Measurements from ENCODE around the gene GEN1. TPM values are rescaled to one million over a fixed set of nuclear protein-coding genes. Genes with fewer than 3 reads are reported as not detected.

Gene GEN1, protein sequence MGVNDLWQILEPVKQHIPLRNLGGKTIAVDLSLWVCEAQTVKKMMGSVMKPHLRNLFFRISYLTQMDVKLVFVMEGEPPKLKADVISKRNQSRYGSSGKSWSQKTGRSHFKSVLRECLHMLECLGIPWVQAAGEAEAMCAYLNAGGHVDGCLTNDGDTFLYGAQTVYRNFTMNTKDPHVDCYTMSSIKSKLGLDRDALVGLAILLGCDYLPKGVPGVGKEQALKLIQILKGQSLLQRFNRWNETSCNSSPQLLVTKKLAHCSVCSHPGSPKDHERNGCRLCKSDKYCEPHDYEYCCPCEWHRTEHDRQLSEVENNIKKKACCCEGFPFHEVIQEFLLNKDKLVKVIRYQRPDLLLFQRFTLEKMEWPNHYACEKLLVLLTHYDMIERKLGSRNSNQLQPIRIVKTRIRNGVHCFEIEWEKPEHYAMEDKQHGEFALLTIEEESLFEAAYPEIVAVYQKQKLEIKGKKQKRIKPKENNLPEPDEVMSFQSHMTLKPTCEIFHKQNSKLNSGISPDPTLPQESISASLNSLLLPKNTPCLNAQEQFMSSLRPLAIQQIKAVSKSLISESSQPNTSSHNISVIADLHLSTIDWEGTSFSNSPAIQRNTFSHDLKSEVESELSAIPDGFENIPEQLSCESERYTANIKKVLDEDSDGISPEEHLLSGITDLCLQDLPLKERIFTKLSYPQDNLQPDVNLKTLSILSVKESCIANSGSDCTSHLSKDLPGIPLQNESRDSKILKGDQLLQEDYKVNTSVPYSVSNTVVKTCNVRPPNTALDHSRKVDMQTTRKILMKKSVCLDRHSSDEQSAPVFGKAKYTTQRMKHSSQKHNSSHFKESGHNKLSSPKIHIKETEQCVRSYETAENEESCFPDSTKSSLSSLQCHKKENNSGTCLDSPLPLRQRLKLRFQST
- total RNA-seq, result 3.4 TPM

DNA sequence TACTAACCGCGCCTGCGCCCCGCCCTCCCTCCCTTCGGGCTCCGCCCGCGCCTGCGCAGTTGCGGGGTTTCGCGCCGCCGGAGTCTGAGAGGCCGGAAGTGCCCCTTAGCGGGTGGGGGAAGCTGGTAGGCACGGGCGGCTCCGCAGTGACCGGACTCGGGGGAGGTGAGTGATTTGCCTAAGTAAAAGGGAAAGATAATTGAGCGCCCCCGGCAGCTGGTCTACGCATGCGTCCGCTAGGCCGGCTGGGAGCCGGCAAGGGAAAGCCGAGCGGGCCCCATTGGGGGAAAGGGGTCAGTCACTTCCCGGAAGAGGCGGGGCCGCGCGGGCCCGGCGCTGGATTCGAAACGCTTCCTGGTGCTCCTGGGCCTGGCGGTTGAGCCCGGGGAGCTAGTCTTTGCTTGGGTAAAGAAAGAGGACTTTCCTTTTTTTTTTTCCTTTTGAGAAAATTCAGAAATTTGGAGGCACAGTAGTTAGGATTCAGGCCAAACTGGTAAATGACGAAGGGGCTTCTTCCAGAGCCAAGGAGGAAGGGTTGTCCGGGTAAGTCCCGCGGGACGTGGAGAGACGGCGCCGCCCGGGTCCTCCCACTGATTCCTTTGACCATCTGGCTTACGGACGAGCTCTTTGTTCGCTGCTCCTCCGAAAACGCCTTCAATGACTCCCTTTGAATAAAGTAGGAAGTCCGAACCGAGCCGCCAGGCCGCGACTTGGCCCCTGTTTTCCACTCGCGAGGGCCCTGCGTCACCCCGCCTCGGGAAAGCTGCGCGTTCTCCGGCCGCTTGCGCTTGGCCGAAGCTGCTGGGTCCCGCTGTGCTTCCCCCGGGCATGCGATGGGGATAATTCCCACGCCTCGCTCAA is at the start of gene GEN1, which contains the start of gene SMC6:
Gene GEN1 (plus strand): TSS at position 336 of the 861 bp plus-strand sequence. CDS start 5,806 bp downstream, outside the sequence.
Gene SMC6 (minus strand): TSS at position 8 of the 861 bp plus-strand sequence. CDS start 7,864 bp downstream, outside the sequence.
- DNase-seq (ENCODE audit: low spot score), result peak; percentile 93
- ATAC-seq, result peak; percentile 99
- intact Hi-C loops (cut with DNase I), result no loop called here

DNA sequence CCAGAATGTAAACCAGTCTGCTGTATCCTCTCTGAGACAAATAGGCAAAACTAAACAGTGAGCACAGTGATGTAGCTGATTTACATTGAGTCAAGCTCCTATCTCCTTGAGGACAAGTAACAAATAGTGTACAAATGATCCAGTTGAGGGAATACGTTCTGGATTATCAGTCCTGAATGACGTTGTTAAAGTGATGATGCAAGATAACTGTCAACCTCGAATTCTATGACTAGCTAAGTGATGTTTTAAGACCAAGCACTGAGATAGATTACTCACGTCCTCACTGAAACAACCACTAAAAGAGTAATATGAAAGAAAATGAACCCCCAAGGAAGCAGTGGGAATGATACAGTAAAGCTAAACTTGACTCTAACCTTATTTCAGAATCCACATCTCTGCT is 47.1 kb upstream of the GEN1 start:
- DNase-seq (ENCODE audit: low spot score) (no peak), ATAC-seq (no peak)
- intact Hi-C loops (cut with DNase I), result no loop called here

DNA sequence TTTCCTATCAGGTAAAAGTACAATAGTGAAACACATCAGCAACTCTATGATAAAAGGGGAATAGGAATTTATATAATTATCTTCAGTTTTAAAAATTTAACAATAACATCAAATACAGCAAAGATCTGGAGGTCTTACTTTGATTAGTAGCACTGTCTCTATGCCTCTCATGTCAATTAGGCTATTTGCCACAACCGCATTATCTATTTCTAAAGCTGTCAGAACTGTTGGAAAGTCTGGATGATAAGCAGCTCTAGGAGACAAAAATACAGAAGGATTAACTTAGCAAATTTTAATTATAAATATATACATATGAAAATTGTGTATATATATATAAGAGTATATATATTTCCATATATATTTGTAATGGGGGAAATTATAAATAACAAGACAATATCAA is 45.4 kb upstream of the GEN1 start:
- ATAC-seq (no peak), DNase-seq (ENCODE audit: low spot score) (no peak)
- intact Hi-C loops (cut with DNase I), result no loop called here

DNA sequence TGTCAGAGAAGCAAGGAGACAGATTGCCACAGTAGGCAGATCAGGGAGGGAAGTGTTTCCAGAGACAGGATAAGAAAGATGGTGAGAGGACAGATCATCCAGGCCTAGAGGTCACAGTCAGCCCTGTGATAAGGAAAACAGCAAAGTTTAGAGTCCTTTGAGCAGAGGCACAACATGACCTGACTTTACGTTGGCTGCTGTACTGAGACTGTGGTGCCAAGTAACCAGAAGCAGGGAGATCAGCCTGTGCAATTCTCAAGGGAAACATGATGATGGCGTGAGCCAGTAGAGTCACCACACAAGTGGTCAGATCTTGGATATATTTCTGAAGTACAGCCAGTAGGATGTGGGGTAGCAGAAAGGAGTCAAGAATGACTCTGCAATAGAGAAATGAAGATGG is 44.0 kb upstream of the GEN1 start:
- intact Hi-C loops (cut with DNase I), result no loop called here
- no peak for DNase-seq (ENCODE audit: low spot score)
- no peak for ATAC-seq

DNA sequence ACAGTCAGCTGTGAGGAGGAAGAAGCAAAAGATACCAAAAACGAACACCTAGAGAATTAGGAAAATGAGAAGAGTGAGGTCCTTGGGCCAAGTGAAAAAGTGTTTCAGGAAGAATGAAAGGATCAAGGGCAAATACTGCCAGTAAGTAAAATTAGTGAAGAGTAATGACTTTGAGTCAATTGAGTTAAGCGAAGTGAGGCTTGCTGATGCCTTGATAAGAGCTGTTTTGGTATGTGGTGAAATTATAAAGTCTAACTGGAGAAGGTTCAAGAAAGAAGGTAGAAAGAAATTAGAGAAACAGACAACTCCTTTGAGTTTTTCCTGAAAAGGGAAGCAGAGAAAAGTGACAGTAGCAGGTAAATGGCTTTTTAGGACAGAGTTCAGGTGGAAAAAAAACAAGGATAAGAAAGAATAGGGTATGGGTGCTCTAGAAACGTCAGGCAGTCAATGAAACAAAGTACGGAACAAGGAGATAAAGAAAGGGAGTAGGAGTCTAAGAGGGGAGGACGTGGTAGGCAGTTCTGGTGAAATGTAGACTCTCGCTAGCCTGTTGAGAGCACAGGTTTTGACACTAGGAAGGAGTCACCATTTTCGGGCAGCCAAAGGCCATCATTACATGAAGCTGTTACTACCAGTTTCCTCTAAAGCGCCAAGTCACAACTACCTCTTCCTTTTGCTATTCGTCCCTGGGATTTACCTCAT is 43.2 kb upstream of the GEN1 start:
- ATAC-seq (no peak), DNase-seq (ENCODE audit: low spot score) (no peak)

DNA sequence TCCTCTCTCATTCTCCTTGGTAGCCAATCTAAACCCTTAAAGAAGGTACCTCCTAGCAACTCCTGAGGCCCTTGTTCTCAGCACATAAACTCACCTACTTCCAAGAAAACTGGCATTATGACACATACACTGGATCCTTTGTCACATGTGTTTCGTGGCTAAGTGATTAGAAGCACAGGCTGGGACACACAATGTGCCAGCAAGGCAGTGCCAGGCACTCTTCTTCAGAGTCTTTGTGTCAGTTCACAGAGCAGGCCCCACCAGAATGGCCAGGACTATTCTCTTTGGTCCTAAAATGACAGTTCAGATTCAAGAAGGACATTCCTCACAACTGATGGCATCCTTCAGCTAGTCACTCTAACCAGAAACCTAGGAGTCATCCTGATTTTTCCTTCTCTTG is 40.6 kb upstream of the GEN1 start:
- intact Hi-C loops (cut with DNase I), result no loop called here
- no peak for ATAC-seq
- no peak for DNase-seq (ENCODE audit: low spot score)

More for the DNA sequence above, 43.2 kb upstream of the GEN1 start:
- intact Hi-C loops (cut with DNase I), result no loop called here

DNA sequence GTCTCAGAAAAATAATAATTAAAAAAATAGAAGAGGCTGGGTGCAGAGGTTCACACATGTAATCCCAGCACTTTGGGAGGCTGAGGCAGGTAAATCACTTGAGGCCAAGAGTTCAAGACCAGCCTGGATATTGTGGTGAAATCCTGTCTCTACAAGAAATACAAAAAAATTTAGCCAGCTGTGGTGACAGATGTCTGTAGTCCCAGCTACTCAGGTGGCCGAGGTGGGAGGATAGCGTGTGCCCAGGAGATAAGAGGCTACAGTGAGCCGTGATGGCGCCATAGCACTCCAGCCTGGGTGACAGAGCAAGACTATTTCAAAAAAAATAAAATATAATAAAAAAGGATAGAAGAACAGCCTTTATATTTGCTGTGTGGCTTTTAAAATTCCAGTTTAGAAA is 36.3 kb upstream of the GEN1 start:
- DNase-seq (ENCODE audit: low spot score) (no peak), ATAC-seq (no peak)
- intact Hi-C loops (cut with DNase I), result no loop called here

DNA sequence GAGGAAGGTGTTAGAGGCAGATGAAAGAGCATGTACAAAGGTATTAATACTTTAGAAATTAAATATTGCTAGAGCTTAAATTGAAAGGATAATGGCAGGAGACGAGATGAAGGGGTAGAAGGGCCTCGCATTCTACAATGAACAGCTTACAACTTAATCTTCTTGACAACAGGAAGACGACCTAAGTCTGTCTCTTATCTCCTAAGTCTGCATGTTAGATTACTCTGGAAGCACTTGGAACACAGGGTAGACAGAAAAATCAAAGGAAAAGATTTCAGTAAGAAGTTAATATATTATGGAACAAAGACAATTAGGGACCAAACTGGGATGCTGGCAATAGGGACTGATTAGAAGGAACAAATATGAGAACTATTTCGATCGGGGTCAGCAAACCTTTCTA is 35.2 kb upstream of the GEN1 start:
- ATAC-seq, result no peak
- DNase-seq (ENCODE audit: low spot score), result no peak
- intact Hi-C loops (cut with DNase I), result no loop called here

DNA sequence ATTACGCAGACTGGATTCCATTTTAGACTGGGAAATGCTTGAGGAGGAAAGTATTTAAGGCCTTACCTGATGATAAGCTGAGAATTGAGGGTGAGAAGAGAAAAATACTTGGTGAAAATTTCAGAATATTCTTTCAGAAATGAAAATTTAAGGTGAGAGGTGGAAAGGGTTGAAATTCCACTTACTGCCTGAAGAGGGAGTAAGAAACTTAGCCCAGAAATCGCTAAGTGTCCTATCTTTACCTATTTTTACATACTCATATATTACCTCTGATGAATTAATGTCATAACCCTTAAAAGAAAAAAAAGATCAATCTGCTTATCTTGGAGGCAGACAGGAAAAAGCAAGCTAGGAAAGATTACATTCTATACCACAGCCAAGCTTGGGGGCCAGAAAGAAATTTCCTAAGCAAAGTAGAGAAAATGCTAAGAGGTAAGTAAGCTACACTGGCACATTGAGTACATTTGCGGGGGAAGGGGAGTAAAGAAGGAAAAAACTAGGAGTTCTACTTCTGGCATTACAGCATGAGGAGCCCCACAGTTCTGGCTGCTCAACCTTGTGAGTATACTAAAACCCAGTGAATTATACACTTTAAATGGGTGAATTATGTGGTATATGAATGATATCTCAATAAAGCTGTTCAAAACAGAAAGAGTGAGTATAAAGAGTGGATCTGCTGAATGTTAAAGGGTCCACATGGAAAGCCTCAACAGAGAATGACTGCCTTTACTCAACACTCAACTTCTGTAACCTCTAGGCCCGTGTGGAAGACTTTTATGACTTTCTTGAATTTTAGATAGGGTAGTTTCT is 34.2 kb upstream of the GEN1 start:
- intact Hi-C loops (cut with DNase I), result no loop called here
- no peak for DNase-seq (ENCODE audit: low spot score)
- ATAC-seq, result no peak

DNA sequence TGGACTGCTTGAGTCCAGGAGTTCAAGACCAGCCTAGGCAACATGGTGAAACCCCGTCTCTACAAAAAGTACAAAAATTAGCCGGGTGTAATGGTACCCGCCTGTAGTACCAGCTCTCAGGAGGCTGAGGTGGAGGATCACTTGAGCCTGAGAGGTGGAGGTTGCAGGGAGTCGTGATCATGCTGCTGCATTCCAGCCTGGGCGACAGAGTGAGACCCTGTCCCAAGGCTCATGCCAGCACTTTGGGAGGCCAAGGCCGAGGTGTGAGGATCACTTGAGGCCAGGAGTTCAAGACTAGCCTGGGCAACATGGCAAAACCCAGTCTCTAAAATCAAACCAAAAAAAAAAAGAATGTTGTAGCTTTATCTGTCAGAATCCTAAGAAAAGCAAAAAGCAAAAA is 25.7 kb upstream of the GEN1 start:
- DNase-seq (ENCODE audit: low spot score), result no peak
- intact Hi-C loops (cut with DNase I), result no loop called here
- ATAC-seq, result no peak

DNA sequence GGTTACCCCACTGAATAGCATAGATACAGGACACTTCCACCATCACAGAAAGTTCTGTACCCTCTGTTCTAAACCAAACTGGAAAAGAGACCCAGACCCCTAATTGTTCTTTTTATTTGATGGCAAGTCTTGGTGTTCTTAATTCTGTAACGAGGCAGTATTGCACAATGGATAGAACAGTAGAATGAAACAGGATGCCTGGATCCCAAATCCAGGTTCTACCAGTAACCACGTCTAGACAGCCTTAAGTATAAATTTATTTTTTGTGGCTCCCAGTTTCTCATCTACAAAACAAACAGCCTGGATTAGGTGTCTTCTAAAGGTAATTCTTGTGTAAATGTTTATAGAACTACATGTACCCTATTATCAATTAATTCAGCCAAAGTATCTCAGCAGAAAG is 24.1 kb upstream of the GEN1 start:
- ATAC-seq (no peak), DNase-seq (ENCODE audit: low spot score) (no peak)
- intact Hi-C loops (cut with DNase I), result no loop called here

DNA sequence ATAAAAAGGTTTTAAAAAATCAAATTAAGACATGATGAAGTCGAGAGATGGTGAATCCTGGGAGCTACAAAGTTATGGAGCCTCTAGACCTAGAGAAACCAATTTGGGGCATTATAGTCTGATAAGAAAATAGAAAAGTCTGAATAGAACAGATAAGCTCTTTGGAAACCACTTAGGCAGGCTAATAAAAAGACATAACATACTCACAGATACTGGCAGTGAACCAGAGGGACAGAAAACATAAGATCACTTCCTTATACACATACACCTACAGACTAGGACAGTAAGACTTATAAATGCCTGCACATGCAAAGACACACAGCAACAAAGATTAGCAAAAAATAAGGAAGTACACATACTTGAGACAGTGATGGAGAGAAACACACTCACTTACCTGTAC is 20.3 kb upstream of the GEN1 start:
- intact Hi-C loops (cut with DNase I), result no loop called here
- DNase-seq (ENCODE audit: low spot score) (no peak), ATAC-seq (no peak)

DNA sequence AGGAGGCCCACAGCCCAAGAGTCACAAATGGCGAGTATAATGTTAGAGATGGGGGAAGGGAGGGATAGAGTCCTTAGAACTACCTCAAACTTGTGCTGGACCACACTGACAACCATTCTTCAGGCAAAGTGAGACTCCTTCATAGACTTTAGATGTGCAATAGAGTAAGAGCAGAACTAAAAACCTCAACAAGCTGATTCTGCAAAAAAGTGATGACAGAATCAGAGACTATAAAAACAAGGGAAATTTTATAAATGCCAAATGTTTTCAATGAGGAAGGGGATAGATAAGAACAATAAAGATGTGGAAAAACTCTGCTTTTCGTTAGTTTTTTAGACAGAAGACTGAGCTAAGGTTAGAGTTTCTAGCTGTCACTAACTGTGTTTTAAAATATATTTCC is 18.1 kb upstream of the GEN1 start:
- ATAC-seq, result no peak
- no peak for DNase-seq (ENCODE audit: low spot score)
- intact Hi-C loops (cut with DNase I), result no loop called here

DNA sequence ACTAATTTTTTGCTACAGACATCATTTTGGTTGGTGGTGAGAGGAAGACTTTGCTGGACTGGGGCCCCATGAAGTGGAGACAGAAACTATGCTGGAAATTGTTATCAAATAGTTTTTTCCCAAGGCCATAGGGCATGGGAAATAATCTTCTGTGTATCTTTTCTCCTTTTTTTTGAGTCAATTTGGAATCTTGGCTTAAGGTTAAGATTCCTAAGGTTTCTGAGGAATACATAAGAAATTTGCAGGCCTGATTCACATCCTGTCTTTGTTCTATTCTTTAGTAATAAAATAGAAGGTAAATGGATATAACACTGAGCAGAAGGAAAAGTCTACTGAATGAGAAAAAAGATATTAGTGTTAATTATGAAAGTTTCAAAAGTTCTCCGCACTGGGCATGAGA is 16.9 kb upstream of the GEN1 start:
- intact Hi-C loops (cut with DNase I), result no loop called here
- ATAC-seq (no peak), DNase-seq (ENCODE audit: low spot score) (no peak)

DNA sequence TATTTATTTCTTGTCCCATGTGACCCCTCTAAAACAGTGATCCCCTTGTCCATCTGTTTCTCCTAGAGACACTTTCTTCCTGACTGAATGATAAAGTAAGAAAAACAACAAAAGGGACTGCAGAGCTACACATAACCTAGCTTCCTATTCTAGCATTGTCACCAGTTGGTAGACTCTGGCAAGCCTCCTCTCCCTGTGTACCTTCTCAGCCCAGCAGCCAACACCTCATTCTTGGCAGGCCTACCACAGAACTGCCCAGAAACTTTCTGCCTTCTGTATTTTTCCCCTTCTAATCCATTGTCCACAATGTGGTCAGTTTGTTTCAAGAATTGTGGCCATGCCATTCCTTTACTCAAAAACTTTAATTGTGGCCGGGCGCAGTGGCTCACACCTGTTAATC is 13.7 kb upstream of the GEN1 start:
- intact Hi-C loops (cut with DNase I), result no loop called here
- DNase-seq (ENCODE audit: low spot score), result no peak
- ATAC-seq, result no peak

DNA sequence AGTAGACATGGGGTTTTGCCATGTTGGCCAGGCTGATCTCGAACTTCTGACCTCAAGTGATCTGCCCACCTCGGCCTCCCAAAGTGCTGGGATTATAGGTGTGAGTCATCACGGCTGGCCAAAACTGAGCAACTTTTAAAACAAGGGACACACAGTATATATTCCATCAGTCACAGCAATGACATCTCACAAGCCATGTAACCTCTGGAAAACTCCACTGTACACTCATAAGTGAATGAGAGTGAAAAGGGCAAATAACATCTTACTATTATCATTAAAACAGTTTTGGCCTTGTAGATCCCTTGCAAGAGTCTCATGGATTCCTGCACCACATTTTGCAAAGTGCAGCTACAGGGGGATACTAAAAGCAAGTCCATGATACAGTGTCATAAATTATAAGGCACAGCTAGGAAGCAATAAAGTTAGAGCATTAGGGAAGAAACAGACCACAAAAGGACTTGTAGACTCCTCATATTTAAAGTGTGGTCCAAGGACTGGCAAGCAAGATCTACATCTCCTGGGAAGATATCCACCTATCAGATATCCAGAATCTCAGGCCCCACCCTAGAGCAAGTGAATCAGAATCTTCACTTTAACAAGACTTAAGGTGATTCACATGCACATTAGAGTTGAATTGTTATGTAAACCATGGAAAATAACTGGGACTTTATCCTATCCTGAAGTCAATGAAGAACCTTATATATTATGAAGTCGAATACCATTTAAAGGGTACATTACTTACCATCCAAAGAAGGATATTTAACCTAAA is 6.1 kb upstream of the GEN1 start:
- no peak for DNase-seq (ENCODE audit: low spot score)
- intact Hi-C loops (cut with DNase I), result no loop called here
- ATAC-seq, result no peak

DNA sequence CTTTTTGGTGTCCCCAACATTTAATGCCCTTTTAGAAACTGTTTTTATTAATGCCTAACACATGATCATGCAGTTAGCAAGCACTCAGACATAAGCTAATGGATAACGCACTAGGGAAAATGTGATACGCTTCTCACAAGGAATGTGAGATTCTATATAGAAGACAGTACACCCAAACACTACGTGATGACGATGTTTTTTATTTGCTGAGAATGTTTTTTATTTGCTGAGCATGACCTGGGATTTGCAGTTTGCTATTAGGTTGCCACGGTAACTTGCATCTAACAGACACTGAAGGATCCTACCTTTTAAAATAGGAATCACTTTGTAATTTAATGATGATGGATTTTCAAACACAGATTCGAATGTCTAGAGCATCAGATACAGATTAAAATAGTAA is 5.2 kb upstream of the GEN1 start:
- no peak for ATAC-seq
- no peak for DNase-seq (ENCODE audit: low spot score)
- intact Hi-C loops (cut with DNase I), result no loop called here

All from sciatic nerve (tissue), 2 donors.